AML-193 (cell line): ENCODE data around the gene SCUBE1.

Source experiments
- DNase-seq, 2 experiments: peaks; one replicate each; lab custom pipeline; 2025; lab: John Stamatoyannopoulos, UW

The SCUBE1 gene

DNA sequence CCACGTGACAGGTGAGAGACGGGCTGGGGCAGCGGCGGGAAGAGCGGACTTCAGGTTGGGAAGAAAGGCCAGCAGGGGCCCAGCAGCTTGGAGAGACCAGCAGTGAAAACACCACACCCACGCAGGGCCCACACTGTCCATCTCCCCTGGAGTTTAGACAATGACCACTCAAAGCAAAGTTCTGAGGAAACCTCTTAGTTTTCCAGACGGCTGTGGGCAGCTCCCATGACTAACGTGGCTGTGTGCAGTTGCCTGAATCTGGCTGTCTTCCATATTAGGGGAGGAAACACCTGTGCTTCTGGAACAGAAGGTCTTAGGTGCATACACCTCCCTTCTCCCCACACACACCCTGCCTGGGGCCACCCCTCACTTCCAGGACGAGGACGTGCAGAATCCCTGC, 85.6 kb downstream of the SCUBE1 start:
- DNase-seq: no peak

- DNase-seq: no peak
Observed at GRCh38 chr22:43256976-43257545, 86.1 kb downstream of the SCUBE1 start.

DNA sequence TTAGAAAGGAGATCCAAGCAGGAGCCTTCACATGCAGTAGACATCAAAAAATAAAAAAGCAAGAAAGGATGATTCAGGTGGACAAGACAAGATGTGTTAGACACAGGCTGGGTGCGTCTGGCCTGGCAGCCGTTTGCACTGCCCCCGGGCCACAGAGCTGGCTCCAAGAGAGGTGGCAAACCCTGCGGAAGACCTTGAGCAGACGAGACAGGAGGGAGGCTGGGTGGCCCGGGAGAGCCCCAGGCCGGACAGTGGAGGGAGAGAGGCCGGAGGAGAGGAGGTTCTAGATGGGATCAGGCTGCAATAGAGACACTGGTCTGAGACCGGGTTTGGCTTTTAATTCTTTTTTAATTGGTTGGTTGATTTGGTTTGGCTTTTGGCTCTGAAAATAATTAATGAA, 86.6 kb downstream of the SCUBE1 start:
- no peak for DNase-seq

DNA sequence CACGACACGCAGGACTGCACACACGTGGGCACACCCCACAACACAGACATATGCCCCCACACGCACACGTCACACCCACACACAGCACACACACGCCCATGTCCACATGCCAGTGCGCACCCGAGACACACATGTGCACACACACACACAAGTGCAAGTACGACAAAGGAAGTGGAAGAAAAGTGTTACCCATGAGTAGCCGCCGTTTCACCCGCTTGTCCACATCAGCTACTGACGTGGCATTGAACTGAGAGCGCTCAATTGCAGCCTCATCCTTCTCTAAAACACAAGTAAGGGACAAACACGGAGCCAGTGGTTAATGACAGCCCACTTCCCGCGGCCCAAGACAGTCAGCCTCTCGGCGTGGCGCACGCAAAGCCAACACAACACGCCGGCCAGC, 87.9 kb downstream of the SCUBE1 start:
- DNase-seq: no peak

- no peak for DNase-seq
Observed at GRCh38 chr22:43253839-43254238, 89.3 kb downstream of the SCUBE1 start.

DNA sequence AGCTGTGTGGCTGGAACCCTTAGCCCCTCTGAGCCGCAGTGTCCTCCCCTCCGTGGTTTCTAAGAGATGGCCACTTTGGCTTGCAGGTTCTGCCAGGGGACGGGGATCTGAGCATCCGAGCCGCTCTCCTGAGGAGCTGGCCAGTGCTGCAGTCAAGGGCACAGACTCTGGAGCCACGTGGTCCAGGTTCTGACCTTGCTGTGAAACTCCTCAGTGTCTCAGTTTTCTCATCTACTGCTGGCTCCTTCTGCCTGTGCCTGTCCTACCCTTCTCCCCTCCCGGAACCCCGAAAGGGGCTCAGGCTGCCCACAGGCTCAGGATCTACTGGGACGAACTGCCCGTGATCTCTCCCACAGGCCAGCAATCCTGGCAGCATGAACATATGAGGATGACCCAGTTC, 90.9 kb downstream of the SCUBE1 start:
- no peak for DNase-seq

GRCh38 chr22:43249789-43250471, 93.2 kb downstream of the SCUBE1 start:
- no peak for DNase-seq

DNA sequence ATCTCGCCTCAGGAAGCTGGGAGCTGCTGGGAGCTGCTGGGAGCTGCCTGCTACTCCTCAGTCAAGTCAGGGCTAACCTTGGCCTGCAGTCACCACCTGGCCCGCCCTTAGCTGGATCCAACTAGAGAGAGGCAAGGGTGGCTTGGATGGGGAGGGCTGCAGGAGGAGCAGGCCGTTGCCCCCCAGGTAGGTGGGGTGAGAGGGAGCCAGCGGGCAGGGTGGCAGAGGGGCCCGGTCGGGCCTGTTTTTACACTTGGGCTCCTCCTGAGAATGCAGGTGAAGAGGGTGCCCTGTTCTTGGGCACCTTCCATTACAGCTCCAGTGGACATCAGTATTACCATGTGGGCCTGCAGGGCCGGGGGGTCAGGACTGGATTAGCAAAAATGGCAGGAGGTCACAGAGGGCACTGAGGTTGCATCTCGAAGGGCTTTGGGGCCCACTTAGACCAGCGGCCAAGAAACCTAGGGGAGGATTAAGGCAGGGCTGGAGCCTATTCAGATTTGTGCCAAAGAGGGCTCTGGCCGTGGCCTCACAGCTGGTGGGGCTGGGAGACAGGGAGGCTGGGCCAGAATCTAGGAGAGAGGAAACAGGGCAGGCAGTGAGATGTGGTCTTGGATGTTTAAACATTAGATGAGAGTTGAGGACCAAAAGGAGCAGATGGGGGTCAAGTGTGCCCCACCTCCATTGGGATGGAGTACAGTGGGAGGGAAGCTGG, 95.5 kb downstream of the SCUBE1 start:
- DNase-seq: no peak

DNA sequence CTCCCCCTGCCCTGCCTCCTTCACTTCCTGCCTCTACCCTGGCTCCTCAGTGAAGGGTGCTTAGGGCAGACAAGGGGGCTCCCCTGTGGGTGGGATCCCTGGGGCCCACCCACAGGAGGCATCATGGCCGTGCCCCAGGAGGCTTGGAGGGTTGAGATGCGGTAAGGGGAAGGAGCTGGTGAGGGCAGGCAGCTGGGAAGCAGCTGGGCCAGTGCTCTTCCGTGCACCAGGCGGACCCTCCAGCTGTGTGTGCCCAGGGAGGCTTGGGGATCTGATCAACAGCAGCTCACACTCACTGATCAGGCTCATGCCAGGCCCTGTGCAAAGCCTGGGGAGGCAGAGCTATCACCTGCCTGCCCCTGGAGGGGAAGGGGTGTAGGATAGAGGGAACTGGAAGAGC, 97.0 kb downstream of the SCUBE1 start:
- DNase-seq: no peak

DNA sequence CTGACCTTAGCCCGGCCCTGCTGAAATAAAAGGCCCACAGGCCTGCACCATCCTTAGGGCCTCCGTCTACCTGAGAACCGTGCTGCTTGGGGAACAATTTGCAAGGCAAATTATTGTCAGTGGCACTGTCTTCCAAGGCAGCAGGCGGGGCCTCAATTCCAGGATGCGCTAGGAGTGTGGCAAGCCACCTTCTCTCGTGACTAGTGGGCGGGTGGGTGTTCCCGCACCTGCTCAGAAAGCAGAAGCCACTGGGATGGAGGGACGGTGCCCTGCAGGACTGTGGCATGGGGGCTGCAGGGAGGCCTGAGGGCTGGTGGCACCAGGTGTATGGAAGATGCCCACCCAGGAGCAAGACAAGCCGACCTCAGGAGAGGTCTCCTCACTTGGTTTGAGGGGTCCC, 97.5 kb downstream of the SCUBE1 start:
- DNase-seq: no peak

DNA sequence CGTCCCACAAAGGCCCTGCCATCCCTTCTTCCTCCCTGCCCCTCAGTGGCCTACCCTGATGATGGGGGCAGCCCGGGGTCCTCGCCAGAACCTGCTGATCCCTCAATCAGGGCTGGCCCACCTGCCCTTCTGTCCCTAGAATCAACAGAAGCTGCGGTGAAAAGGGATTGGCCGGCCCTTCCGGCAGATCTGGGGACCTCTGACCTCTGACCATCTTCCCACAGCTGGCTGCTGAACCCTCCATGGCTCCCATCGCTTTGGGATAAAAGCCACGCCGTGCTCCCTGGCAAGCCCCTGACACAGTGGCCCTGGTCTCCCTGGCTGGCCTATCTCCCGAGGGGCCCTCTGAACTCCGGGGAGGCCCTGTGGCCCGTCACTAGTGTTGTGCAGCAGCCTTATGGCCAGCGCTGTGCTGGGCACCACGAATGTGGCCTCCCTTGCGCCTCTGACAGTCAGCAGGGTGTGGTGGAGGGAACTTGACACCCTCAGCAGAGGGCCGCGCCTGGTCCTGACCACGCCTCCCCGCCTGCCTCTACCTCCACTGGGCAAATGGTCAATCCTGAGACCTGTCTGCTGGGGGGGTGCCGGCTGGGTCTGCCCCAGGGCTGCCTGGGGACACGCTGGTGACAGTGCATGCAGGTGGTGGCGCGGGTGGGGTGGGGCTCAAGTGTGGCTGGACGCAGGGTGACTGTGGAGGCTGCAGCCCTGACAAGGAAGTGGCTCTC, 98.2 kb downstream of the SCUBE1 start:
- no peak for DNase-seq

- DNase-seq: no peak
Observed at GRCh38 chr22:43244402-43244801, 98.8 kb downstream of the SCUBE1 start.

- DNase-seq: no peak
Observed at GRCh38 chr22:43243324-43243723, 99.8 kb downstream of the SCUBE1 start.

- DNase-seq: no peak
Observed at GRCh38 chr22:43242627-43243026, 100.5 kb downstream of the SCUBE1 start.

DNA sequence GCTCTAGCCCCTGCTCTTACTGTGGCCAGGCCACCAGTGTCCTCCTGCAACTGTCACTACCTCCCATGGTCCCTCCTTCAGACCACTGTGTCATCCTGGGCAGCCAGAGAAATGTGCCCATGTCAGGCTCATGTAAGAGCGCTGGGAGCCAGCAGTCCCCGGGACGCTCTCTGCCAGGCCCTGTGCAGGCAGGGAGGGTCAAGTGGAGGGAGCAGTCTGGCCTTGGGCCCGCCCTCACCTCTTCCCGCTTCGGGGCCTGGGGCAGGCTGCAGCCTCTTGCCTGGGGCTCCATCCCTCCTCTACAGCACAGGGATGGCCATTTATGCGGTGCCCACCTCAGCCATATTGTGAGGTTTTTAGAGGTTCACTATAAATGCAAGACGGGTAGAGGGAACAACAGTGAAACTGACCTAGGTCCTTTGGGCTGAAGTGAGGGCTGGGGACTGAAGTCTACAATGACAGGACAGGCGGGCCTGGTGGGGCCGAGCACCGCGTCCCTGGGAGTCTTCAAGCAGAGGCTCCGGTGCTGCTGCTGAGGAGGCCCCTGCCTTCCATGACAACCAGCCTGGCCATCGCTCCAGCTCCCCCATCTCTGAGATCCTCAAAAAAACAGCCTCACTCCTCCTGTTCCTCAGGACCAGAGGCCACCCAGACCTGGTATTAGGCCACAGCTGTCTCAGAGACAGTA, 101.3 kb downstream of the SCUBE1 start:
- no peak for DNase-seq

GRCh38 chr22:43241138-43241597, 102.0 kb downstream of the SCUBE1 start:
- DNase-seq: no peak

- DNase-seq: no peak
Observed at GRCh38 chr22:43240614-43241013, 102.6 kb downstream of the SCUBE1 start.

GRCh38 chr22:43239956-43240355, 103.2 kb downstream of the SCUBE1 start:
- DNase-seq: no peak

- no peak for DNase-seq
Observed at GRCh38 chr22:43239193-43239780, 103.9 kb downstream of the SCUBE1 start.

DNA sequence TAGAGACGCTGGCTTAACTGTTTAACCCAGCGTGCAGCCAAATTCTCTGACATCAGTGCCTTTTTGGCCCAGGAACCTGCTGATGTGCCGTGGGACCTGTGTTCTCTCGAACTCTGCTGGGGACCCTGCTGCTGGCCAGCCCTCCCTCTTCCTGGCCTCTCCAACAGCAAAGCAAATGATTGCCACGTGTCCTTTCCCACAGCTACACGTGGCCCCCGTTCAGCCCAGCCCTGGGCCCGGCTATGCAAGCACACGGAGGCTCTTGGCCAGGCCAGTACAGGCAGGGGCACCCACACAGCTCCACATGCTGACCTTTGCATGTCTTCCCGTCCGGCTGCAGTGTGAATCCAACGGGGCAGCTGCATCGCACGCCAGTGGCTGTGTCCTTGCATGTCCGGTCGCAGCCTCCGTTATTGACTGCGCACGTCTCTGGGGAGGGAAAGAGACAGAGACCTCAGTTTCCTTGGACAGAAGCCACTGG, 104.6 kb downstream of the SCUBE1 start:
- DNase-seq: no peak

DNA sequence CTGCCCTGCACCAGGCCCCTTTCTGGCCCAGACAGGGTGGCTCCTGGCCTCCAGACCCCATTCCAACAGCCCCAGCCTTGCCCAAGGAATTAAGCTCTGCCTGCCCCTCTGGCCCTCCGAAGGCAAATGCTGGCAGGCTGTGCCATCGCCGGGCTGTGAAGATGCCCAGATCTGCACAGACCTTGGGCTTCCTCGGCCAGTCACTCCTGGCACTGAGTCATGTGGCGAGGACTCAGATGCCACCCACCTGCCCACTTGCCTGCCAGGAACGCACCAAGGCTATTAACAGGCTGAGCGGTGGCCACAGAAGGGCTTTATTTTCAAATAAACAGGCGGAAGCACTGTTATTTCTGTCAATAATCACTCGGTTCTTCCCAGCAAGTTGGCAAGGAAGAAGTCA, 105.9 kb downstream of the SCUBE1 start:
- DNase-seq: no peak
